HG03095 (cell line): ENCODE measurements around the gene EPDR1.
"Not testable (repeated sequence)": the region's sequence is repeated elsewhere in the genome, so short reads cannot be mapped to it uniquely, and the experiment has no call there.

Experiments
- ATAC-seq: cut with Tn5 transposase; IDR thresholded peaks from one replicate; pipeline ENCODE4 v1.9.1; 2021; ENCODE audit warnings: moderate library complexity; ENCODE audit not compliant: unreplicated experiment

The EPDR1 gene

DNA sequence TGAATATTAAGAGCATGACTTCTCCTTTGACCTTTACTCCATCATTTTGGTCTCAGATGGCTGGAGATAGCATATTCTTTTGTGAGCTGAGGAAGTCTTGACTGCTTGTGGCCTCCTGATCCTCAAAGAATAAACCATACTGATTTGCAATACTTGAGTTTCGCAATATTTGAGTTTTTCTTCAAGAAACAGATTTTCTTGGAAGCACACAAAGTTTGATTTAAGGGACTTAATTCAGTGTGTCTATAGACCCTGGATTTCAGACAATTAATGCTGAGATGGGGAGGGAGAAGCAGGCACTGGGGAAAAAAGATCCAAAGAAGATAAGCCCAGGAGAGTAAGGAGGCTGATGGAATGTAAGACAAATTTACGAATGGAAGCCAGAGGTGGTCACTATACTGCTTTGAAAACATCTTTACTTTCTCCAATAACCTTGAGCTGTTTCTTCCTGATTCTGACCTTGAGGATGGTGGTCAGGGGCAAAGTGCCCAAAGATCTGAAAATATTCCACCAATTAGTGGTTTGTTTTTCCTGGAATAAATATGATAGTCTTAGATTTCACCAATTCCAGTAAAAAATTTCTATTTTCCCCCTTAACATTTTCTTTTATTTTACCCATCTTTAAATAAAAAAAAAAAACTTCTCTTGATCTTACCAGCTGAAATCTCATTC lies 7.5 kb downstream of the EPDR1 start:
- ATAC-seq, result no peak

GRCh38 chr7:37928878-37929277 lies 8.4 kb downstream of the EPDR1 start:
- no peak for ATAC-seq

DNA sequence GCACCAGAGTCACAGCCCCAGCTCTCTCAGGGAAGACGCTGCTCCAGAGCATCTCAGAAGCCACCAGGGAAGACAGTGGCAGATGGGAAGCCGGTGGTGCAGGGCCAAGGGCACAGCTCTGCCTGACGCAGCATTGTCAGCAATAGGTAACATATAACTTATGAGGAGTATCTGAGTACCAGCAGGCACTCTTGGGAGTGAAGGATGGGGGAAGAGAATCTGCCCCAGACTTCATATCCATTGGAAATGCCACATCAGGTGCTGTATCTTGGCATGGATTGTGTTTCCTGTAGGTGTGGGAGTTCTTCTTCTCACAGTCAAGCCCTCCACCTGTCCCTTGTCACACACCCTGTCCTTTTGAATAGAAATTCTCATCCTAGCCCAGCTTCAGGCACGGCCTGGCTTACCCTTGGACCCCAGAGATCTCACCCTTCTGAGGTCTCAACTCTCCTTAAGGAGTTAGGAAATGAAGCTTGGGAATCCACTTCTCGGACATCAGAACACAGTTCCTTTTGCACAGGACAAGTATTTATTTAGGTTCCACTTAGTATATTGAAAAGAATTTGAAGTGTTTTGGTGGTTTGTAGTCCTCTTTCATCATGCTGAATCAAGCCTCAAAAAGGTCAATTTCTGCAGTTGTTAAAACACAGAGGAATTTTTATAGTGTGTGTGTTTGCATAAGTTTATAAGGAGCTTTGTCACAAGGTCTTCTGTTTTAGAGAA lies 9.9 kb downstream of the EPDR1 start:
- ATAC-seq, result no peak

DNA sequence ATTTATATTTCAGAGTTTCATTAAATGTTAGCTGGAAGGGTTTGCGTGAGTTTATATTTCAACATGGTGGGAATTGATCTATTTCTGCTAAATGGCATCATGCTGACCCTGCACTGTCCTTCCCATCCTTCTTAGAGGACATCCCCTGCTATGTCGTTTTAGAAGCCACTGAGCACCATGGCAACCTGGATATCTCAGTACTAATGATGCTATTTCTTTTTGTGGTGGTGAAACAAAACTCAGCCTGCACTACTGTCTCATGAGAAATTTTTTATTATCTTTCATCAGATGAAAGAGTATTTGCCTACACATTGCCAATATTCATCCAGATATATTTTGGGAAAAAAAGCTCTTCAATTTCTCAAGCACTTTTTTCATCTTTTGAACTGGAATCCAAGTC lies 12.1 kb downstream of the EPDR1 start:
- ATAC-seq, result no peak

GRCh38 chr7:37933018-37933566 lies 12.7 kb downstream of the EPDR1 start:
- ATAC-seq, result no peak

DNA sequence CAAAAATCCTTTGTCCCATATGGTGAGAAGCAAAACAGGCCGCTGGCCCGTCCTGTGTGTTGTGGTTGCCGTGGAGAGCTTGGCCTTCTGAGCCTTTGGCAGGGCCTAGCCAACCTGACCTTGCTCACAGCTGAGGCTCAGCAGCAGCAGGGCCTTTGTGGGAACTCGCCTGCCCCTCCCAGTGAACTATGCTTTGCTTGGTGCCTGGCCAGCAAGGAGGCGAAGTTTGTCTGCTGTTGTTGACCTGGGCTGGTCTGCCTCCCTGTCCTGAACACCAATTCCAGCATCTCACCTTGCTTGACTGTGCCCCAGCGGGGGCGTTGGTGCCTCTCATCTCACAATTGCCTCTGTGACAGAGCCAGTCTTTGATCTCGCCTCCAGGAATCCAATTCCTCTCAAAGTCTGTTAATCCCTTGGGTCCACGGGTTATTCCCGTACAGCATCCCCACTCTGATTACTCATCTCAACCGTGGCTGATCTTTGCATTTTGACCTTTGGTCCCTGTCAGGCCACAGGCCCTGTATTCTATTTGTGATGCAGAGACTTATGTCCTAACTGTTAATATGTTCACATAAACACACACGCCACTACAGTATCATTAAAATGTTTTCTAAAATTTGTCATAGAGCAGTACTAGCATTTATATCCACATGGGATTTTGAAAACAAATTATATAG lies 22.6 kb downstream of the EPDR1 start:
- ATAC-seq, result no peak

DNA sequence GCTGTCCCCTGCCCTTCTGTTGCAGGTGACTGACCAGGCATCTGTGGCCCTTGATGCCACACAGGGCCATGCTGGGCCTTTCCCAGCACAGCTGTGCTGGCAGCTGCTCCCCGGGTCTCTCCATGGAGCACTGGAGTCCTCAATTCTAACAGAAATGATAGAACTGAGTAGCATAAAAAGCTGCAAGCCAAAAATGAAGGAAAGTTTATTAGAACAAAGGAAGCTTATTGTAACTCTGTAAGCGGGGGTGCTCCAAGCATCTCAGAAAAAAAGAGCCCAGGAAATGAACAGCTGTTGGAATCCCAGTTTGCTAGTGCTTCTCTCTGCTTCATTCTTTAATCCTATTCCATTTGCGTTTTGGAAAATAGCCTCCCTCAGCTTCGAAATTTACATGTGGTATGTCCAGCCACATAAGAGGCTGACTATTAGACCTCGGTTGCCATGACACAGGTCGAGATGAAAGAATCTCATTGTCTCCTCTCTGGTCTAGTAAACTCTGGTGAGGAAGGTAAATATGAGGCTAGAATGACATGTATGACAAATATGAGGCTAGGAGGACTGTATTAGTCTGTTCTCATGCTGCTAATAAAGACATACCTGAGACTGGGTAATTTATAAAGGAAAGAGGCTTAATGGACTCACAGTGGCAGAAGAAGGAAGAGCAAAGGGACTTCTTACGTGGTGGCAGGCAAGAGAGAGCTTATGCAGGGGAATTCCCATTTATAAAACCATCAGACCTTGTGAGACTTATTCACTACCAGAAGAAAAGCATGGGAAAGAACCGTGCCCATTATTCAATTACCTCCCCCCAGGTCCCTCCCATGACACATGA lies 23.7 kb downstream of the EPDR1 start:
- ATAC-seq, result no peak

DNA sequence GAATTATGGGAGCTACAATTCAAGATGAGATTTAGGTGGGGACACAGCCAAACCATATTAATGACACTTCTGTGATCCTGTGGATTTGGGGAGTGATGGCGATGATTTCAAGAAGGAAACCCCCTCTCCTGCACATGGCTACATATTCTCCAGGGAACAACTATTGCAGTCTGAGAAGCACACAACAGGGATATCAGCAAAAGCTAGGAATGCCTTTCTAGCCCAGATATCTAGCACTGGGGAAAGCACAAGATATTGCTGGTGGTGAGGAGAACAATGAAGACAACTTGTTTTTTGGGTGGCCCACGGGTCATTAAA lies 24.3 kb downstream of the EPDR1 start:
- ATAC-seq, result no peak

- ATAC-seq, result no peak
Measured at GRCh38 chr7:37945336-37945735, 24.9 kb downstream of the EPDR1 start.

GRCh38 chr7:37947138-37947940 lies 26.9 kb downstream of the EPDR1 start:
- no peak for ATAC-seq

- no peak for ATAC-seq
Measured at GRCh38 chr7:37947941-37948210, 27.4 kb downstream of the EPDR1 start.

DNA sequence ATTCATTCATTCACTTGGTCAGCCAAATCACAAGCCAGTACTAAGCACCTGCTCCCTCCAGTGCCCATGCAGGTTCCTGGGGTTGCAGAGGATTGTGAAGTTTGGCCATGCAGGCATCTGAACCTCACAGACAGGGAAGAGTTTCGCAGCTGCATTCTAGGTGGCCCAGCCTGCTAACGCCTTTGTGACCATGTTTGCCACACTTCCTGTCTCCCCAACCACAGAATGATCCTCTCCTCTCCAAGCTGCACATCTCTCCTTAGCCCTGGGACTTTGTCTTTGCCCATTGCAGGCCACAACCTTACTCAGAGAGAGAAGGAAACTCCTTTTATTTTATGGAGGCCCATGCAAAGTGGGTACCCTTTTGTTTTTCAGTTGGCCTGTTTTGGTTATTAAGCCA lies 31.8 kb downstream of the EPDR1 start:
- no peak for ATAC-seq

DNA sequence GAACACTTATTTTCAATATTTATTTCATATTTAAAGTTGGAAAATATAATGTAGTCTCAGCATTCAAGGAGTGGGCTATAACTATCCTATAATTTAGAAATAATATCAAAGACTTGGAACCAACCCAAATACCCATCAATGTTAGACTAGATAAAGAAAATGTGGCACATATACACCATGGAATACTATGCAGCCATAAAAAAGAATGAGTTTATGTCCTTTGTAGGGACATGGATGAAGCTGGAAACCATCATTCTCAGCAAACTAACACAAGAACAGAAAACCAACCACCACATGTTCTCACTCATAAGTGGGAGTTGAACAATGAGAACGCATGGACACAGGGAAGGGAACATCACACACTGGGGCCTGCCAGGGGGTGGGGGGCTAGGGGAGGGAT lies 33.8 kb downstream of the EPDR1 start:
- not testable (repeated sequence) for ATAC-seq

- no peak for ATAC-seq
Measured at GRCh38 chr7:37956791-37957190, 36.4 kb downstream of the EPDR1 start.

- no peak for ATAC-seq
Measured at GRCh38 chr7:37957221-37957970, 37.0 kb downstream of the EPDR1 start.

- no peak for ATAC-seq
Measured at GRCh38 chr7:37960483-37960882, 40.0 kb downstream of the EPDR1 start.

GRCh38 chr7:37961251-37961650 lies 40.8 kb downstream of the EPDR1 start:
- no peak for ATAC-seq

DNA sequence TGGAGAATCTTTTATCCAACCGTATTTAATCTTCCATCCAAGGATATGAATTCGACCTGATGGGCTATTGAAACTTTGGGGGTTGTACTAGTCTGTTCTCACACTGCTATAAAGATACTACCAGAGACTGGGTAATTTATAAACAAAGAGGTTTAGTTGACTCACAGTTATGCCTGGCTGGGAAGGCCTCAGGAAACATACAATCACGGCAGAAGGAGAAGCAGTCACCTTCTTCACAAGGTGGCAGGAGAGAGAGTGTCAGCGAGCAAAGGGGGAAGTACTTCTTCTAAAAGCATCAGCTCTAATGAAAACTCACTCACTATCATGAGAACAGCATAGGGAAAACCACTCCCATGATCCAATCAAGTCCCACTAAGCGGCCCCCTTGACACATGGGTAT lies 43.8 kb downstream of the EPDR1 start:
- no peak for ATAC-seq

DNA sequence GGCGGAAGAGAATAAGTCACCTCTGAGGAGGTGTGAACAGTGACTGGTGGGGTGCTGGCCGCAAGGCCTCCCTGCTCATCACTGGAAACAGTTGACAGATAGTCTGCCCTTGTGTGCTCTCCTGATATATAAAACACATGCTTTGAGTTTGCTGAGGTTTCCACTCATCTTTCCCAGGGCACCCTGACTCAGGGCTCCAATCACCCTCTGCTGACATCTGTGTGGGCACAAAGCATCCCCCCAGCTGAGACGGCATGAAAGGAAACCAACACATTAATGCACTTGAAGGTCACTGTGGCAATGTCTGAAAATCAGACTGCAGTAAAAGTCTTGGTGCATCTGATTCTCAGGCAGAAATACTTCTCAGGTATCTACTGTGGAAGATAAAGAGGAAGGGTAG lies 49.8 kb downstream of the EPDR1 start:
- ATAC-seq, result no peak

DNA sequence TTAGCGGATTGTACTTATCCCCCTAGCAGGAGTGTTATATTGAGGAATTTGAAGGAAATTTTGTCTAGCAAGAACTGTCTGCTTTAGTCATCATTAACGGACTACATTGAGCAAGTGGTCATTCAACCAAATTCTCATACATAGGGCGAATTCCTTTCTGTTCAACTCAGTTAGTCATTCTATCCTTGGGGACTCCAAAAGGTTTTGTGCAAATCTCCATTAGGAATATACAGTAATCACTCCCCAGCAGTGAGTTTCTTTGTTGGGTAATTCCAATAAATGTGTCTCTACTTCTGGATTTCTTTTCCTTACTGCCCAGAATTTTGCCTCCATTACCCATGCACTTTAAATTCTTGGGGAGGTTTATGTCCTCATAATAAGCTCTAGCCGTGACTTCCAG lies 51.1 kb downstream of the EPDR1 start:
- ATAC-seq, result no peak
